ENCODE measurements around the gene MAGEB4.

Gene MAGEB4

GRCh38 chrX:30283456-30284200 is 41.8 kb downstream of the MAGEB4 start:
- no peak for DNase-seq (ENCODE audit: low spot score)
